H9 (cell line): Measurements from ENCODE around the gene FRRS1L. TPM values are rescaled to one million over a fixed set of nuclear protein-coding genes. Genes with fewer than 3 reads are reported as not detected.

Experiments used
- DNase-seq: peaks from one replicate; pipeline ENCODE4 v3.0.0-alpha.2; 2017
- H2AFZ ChIP-seq: one replicate; pipeline ENCODE4 v1.6.1; 2013; ENCODE audit warnings: mild to moderate bottlenecking, low read length, control low read depth, moderate library complexity
- H2AK5ac ChIP-seq: 2 replicates; pipeline ENCODE4 v1.6.1; 2013; ENCODE audit warnings: low read length, control low read depth, mixed read lengths; ENCODE audit not compliant: insufficient read length
- H2BK120ac ChIP-seq: one replicate; pipeline ENCODE4 v1.6.1; 2013; ENCODE audit warnings: low read depth, mild to moderate bottlenecking, low read length, control low read depth, inconsistent platforms; ENCODE audit not compliant: poor library complexity, severe bottlenecking
- H2BK12ac ChIP-seq: 2 replicates; pipeline ENCODE4 v1.6.1; 2013; ENCODE audit warnings: low read length, control low read depth, mixed read lengths, low read depth; ENCODE audit not compliant: insufficient read length
- H2BK15ac ChIP-seq: 2 replicates; pipeline ENCODE4 v1.6.1; 2013; ENCODE audit warnings: low read depth, low read length, control low read depth
- H2BK20ac ChIP-seq: one replicate; pipeline ENCODE4 v1.6.1; 2013; ENCODE audit warnings: low read depth, mild to moderate bottlenecking, low read length, control low read depth, inconsistent platforms; ENCODE audit not compliant: poor library complexity, severe bottlenecking
- H2BK5ac ChIP-seq: 2 replicates; pipeline ENCODE4 v1.6.1; 2013; ENCODE audit warnings: low read length, control low read depth, mixed read lengths; ENCODE audit not compliant: insufficient read length
- H3K14ac ChIP-seq: 2 replicates; pipeline ENCODE4 v1.6.1; 2013; ENCODE audit warnings: low read length, control low read depth; ENCODE audit not compliant: insufficient read depth
- H3K18ac ChIP-seq: 2 replicates; pipeline ENCODE4 v1.6.1; 2013; ENCODE audit warnings: low read depth, mild to moderate bottlenecking, mixed read lengths, low read length, control low read depth; ENCODE audit not compliant: insufficient read length
- H3K23ac ChIP-seq: 2 replicates; pipeline ENCODE4 v1.6.1; 2013; ENCODE audit warnings: low read length, control low read depth, mixed read lengths, low read depth; ENCODE audit not compliant: insufficient read length
- H3K23me2 ChIP-seq: 2 replicates; pipeline ENCODE4 v1.6.1; 2013; ENCODE audit warnings: low read depth, mild to moderate bottlenecking, mixed read lengths, low read length, control low read depth; ENCODE audit not compliant: insufficient read length, poor library complexity, severe bottlenecking
- H3K27ac ChIP-seq: 2 replicates; pipeline ENCODE4 v1.5.1; 2013; ENCODE audit warnings: low read length, control low read depth, mixed read lengths, low read depth; ENCODE audit not compliant: insufficient read length
- H3K27me3 ChIP-seq: 2 replicates; pipeline ENCODE4 v1.6.1; 2013; ENCODE audit warnings: low read length, control low read depth, inconsistent platforms; ENCODE audit not compliant: insufficient read depth
- H3K4ac ChIP-seq: 2 replicates; pipeline ENCODE4 v1.6.1; 2013; ENCODE audit warnings: low read depth, mild to moderate bottlenecking, control low read depth, inconsistent platforms, low read length, moderate library complexity
- H3K4me1 ChIP-seq: 2 replicates; pipeline ENCODE4 v1.6.1; 2013; ENCODE audit warnings: low read length, control low read depth, inconsistent platforms; ENCODE audit not compliant: insufficient read depth
- H3K4me2 ChIP-seq: 2 replicates; pipeline ENCODE4 v1.6.1; 2013; ENCODE audit warnings: low read length, control low read depth, mixed read lengths; ENCODE audit not compliant: insufficient read length, insufficient read depth
- H3K56ac ChIP-seq: 2 replicates; pipeline ENCODE4 v1.6.1; 2013; ENCODE audit warnings: low read depth, mild to moderate bottlenecking, mixed read lengths, low read length, control low read depth; ENCODE audit not compliant: insufficient read length
- H3K79me1 ChIP-seq: 2 replicates; pipeline ENCODE4 v1.6.1; 2013; ENCODE audit warnings: low read depth, mild to moderate bottlenecking, moderate library complexity, low read length, control low read depth, inconsistent platforms; ENCODE audit not compliant: insufficient read depth, poor library complexity, severe bottlenecking
- H3K79me2 ChIP-seq: 2 replicates; pipeline ENCODE4 v1.6.1; 2013; ENCODE audit warnings: low read length, control low read depth, inconsistent platforms; ENCODE audit not compliant: insufficient read depth
- H3K9ac ChIP-seq: 2 replicates; pipeline ENCODE4 v1.6.1; 2013; ENCODE audit warnings: low read length, control low read depth, mixed read lengths; ENCODE audit not compliant: insufficient read length; ENCODE audit errors: extremely low read depth
- H3K9me3 ChIP-seq: one replicate; pipeline ENCODE4 v1.6.1; 2013; ENCODE audit warnings: low read depth, low read length, inconsistent platforms; ENCODE audit not compliant: control insufficient read depth
- H3T11ph ChIP-seq: one replicate; pipeline ENCODE4 v1.6.1; 2013; ENCODE audit warnings: mild to moderate bottlenecking, low read length, control low read depth, inconsistent platforms
- H4K20me1 ChIP-seq: one replicate; pipeline ENCODE4 v1.6.1; 2013; ENCODE audit not compliant: control insufficient read depth, insufficient read length, insufficient read depth
- H4K5ac ChIP-seq: 2 replicates; pipeline ENCODE4 v1.6.1; 2013; ENCODE audit warnings: low read depth, mild to moderate bottlenecking, mixed read lengths, low read length, control low read depth; ENCODE audit not compliant: insufficient read length
- H4K8ac ChIP-seq: replicated peaks from 2 replicates; pipeline ENCODE4 v1.6.1; 2013; ENCODE audit warnings: low read length, control low read depth, mixed read lengths, low read depth; ENCODE audit not compliant: insufficient read length
- H4K91ac ChIP-seq: 2 replicates; pipeline ENCODE4 v1.6.1; 2013; ENCODE audit warnings: low read depth, mild to moderate bottlenecking, moderate library complexity, mixed read lengths, low read length, control low read depth; ENCODE audit not compliant: insufficient read length
- H3K27ac Mint-ChIP-seq, 3 experiments: 2 replicates in 2 of 3; 3 replicates in 1 of 3; pipeline ENCODE4 v1.8.0; 2020 to 2021; ENCODE audit warnings: mixed read lengths in 3 of 3, mild to moderate bottlenecking in 1 of 3, moderate library complexity in 1 of 3
- H3K27me3 Mint-ChIP-seq: 2 replicates; pipeline ENCODE4 v1.8.0; 2021; ENCODE audit warnings: low read depth, mild to moderate bottlenecking, moderate library complexity, mixed read lengths
- H3K36me3 Mint-ChIP-seq, 3 experiments: 2 replicates in 2 of 3; 3 replicates in 1 of 3; pipeline ENCODE4 v1.8.0; 2020 to 2021; ENCODE audit warnings: low read depth in 3 of 3, mixed read lengths in 3 of 3; ENCODE audit not compliant: insufficient read depth in 1 of 3
- H3K4me1 Mint-ChIP-seq, 2 experiments: 2 replicates each; pipeline ENCODE4 v1.8.0; 2020; ENCODE audit warnings: mixed read lengths in 2 of 2
- H3K4me3 Mint-ChIP-seq, 2 experiments: 2 replicates in 1 of 2; 3 replicates in 1 of 2; pipeline ENCODE4 v1.8.0; 2020 to 2021; ENCODE audit warnings: mild to moderate bottlenecking in 2 of 2, mixed read lengths in 2 of 2, moderate library complexity in 1 of 2
- H3K9me3 Mint-ChIP-seq, 2 experiments: 2 replicates in 1 of 2; 3 replicates in 1 of 2; pipeline ENCODE4 v1.8.0; 2020; ENCODE audit warnings: mild to moderate bottlenecking in 2 of 2, mixed read lengths in 2 of 2, moderate library complexity in 1 of 2
- WGBS: extraction: QIAGEN DNeasy Blood & Tissue Kit; methylation state at CpG from one replicate; pipeline ENCODE4 v1.1.7; 2013; ENCODE audit warnings: missing lambda C conversion rate, low lambda C conversion rate, mixed read lengths; ENCODE audit not compliant: insufficient read length; ENCODE audit errors: extremely low coverage; 5-methylcytosine and 5-hydroxymethylcytosine counted together
- long read RNA-seq: library from polyadenylated mRNA; unstranded; transcript quantifications from one replicate; pipeline ENCODE4 v2.0.0, GENCODE V29; 2020
- total RNA-seq: library from RNA; stranded (reverse); gene quantifications from 2 replicates; pipeline ENCODE4 v1.2.1, GENCODE V29; 2021
- TF ChIP-seq, protein P1 (sequence below): fragments of 200-600 bp; sonication (generic); conservative IDR thresholded peaks from 3 replicates; pipeline ENCODE4 v1.8.0; 2021; ENCODE audit warnings: antibody characterized with exemption, mild to moderate bottlenecking

Gene FRRS1L
- 3.3 and 3.5 TPM in 2 replicates for total RNA-seq
- long read RNA-seq, partial matches to known transcripts, result 0 of 1 reads
- long read RNA-seq, other reads (novel, unspliced or antisense), result 1 of 1 reads

DNA sequence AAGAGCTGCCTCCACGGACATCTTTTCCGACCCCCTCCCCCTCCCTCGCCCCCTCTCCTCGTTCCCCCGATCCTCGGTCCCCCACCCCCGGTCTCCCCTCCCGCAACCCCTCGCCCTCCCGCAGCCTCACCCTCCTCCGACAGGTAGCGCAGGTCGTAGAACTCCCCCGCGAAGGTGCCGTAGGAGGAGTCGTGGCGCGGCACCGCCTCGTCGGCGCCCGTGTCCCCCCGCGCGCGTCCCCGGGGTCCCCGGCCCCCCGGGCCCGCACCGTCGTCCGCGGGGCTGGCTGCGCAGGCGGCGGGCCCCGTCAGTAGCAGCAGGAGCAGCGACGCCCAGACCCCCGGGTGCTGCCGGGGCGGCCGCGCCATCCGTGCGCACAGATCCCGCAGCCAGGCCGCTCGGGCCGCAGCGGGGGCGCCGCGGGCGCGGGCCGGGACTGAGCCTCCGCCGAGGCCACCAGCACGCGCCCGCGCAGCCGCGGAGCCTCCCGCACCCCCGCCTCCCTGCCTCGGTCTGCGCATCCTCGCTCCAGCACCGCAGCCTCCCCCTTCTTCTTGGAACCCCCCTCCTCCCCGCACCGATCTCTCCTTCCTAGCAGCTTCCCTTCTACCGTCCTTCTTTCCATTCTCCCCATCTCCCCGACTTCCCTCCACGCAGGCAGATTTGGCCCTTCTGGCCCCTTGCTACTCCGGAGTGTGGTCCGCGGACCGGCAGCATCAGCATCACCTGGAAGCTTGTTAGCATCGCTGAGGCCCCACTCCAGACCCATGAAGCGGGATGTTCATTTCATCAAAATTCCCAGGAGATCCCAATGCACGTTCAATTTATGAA is at the start of gene FRRS1L:
Gene FRRS1L (minus strand): TSS at position 479 of the 831 bp plus-strand sequence. CDS start 111 bp downstream, at position 368.
- no peak within 1 kb of the TSS for H3T11ph ChIP-seq
- no peak within 1 kb of the TSS for H2BK12ac ChIP-seq
- no peak within 1 kb of the TSS for H2AFZ ChIP-seq
- no peak within 1 kb of the TSS for H3K27ac Mint-ChIP-seq
- H3K27me3 ChIP-seq, result no peaks in the 10 kb centered on the region; the same call in 1 of the 2 replicates
- peaks cover 8 to 10% of the 10 kb centered on the region in 2 experiments; a peak in 4 of 5 replicates for H3K9me3 Mint-ChIP-seq
- H2BK120ac ChIP-seq, result no peak within 1 kb of the TSS
- H2AK5ac ChIP-seq, result no peak within 1 kb of the TSS
- no peak within 1 kb of the TSS for H3K4ac ChIP-seq
- no peaks in the 10 kb centered on the region for H3K23me2 ChIP-seq
- no peak within 1 kb of the TSS for H3K27ac ChIP-seq
- H3K4me1 ChIP-seq, result no peaks in the 10 kb centered on the region
- H3K18ac ChIP-seq, result no peak within 1 kb of the TSS
- no peak within 1 kb of the TSS for H2BK20ac ChIP-seq
- no peaks in the 10 kb centered on the region for H4K20me1 ChIP-seq
- H3K4me3 Mint-ChIP-seq, result peak within 1 kb of the TSS; percentile 71 to 83
- H3K9ac ChIP-seq, result no peak within 1 kb of the TSS
- peak within 1 kb of the TSS; percentile 29 for H3K4me2 ChIP-seq
- TF ChIP-seq, protein P1, sequence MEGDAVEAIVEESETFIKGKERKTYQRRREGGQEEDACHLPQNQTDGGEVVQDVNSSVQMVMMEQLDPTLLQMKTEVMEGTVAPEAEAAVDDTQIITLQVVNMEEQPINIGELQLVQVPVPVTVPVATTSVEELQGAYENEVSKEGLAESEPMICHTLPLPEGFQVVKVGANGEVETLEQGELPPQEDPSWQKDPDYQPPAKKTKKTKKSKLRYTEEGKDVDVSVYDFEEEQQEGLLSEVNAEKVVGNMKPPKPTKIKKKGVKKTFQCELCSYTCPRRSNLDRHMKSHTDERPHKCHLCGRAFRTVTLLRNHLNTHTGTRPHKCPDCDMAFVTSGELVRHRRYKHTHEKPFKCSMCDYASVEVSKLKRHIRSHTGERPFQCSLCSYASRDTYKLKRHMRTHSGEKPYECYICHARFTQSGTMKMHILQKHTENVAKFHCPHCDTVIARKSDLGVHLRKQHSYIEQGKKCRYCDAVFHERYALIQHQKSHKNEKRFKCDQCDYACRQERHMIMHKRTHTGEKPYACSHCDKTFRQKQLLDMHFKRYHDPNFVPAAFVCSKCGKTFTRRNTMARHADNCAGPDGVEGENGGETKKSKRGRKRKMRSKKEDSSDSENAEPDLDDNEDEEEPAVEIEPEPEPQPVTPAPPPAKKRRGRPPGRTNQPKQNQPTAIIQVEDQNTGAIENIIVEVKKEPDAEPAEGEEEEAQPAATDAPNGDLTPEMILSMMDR, result no peak
- peak; percentile 56 for DNase-seq
- WGBS, result no CpG with 5 or more reads among the region's 86 CpGs
- H3K36me3 Mint-ChIP-seq, result peaks cover 0 to 15% (median 2%) of the 10 kb centered on the region in 3 experiments; a peak in 5 of 7 replicates
- no peak within 1 kb of the TSS for H3K14ac ChIP-seq
- H3K79me1 ChIP-seq, result no peaks in the 10 kb centered on the region
- no peak within 1 kb of the TSS for H4K5ac ChIP-seq
- H3K4me1 Mint-ChIP-seq, result peaks cover 9 to 18% of the 10 kb centered on the region in 2 experiments
- peaks cover 55% of the 10 kb centered on the region for H3K27me3 Mint-ChIP-seq
- no peak within 1 kb of the TSS for H3K23ac ChIP-seq
- no peaks in the 10 kb centered on the region for H3K79me2 ChIP-seq
- no peak within 1 kb of the TSS for H2BK5ac ChIP-seq
- H3K56ac ChIP-seq, result no peak within 1 kb of the TSS
- no peak within 1 kb of the TSS for H4K8ac ChIP-seq
- no peak within 1 kb of the TSS for H4K91ac ChIP-seq
- no peaks in the 10 kb centered on the region for H3K9me3 ChIP-seq
- H2BK15ac ChIP-seq, result no peak within 1 kb of the TSS
